ENCODE results near the gene ALOX15.

The ALOX15 gene

DNA sequence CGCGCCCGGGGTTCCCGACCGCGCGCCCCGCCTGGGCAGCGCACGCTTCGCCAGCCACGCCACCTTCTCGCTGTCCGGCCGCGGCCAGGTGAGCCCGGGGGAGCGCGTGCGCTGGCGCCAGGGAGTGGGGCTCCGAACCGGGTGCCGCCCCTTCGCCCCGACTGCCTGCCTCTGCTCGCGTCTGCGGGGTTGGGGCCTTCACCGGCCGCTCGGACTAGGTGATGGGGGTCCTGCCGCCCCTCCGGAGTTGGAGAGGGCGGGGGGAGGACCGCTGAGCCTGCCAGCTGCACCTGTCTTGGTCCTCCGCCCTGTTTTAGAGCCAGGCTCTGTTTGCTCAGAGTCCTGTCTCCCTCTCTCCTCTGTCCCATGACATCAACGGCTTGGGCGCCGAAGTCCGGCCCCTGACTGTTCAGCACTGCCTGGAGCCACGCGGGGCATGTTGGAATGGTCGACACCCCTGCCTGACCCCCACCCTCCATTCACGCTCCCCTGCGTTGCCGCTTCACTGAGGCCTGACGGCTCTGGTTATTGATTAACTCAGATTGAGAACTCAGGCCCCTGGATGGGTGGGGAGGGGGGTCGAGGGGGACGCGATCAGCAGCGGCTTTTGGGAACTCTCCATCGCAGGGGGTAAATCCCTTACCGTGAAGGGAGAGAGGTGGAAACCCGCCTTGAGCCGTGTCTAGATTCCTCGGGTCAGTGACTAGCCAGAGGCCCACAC is 56.4 kb downstream of the ALOX15 start:
- no peaks in the 10 kb centered on the region for H3K9me3 ChIP-seq (ENCODE audit: control insufficient read depth, insufficient read depth, low read length)
- no peaks in the 10 kb centered on the region for H3K9me2 ChIP-seq (replicated peaks; ENCODE audit: control insufficient read depth, low read length)
- no peaks in the 10 kb centered on the region for H3K4me1 ChIP-seq (ENCODE audit: control insufficient read depth, low read length)
- no peak overlapping the region for H3K27ac ChIP-seq (ENCODE audit: low read depth, low read length)
- no peak overlapping the region for H3K4me2 ChIP-seq (ENCODE audit: low read length)
- no peak overlapping the region for H3K4me3 ChIP-seq (ENCODE audit: low read length)
- TF ChIP-seq EZH2phosphoT487 (IDR thresholded peaks at IDR 0.05; ENCODE audit: borderline replicate concordance, low read length), result no peak
- TF ChIP-seq, protein P1, sequence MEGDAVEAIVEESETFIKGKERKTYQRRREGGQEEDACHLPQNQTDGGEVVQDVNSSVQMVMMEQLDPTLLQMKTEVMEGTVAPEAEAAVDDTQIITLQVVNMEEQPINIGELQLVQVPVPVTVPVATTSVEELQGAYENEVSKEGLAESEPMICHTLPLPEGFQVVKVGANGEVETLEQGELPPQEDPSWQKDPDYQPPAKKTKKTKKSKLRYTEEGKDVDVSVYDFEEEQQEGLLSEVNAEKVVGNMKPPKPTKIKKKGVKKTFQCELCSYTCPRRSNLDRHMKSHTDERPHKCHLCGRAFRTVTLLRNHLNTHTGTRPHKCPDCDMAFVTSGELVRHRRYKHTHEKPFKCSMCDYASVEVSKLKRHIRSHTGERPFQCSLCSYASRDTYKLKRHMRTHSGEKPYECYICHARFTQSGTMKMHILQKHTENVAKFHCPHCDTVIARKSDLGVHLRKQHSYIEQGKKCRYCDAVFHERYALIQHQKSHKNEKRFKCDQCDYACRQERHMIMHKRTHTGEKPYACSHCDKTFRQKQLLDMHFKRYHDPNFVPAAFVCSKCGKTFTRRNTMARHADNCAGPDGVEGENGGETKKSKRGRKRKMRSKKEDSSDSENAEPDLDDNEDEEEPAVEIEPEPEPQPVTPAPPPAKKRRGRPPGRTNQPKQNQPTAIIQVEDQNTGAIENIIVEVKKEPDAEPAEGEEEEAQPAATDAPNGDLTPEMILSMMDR (IDR thresholded peaks at IDR 0.05; ENCODE audit: low read depth, low read length, poor library complexity, severe bottlenecking), result no peak
- H3K79me2 ChIP-seq (ENCODE audit: control insufficient read depth, low read length), result no peaks in the 10 kb centered on the region
- H3K27me3 ChIP-seq (ENCODE audit: control insufficient read depth, low read length), result peaks cover 35% of the 10 kb centered on the region
- H4K20me1 ChIP-seq (ENCODE audit: control insufficient read depth, insufficient read depth, low read depth, low read length), result no peaks in the 10 kb centered on the region
- no peaks in the 10 kb centered on the region for H3F3A ChIP-seq (ENCODE audit: control insufficient read depth, insufficient read depth)
- H3K36me3 ChIP-seq (ENCODE audit: control insufficient read depth, low read length), result no peaks in the 10 kb centered on the region

DNA sequence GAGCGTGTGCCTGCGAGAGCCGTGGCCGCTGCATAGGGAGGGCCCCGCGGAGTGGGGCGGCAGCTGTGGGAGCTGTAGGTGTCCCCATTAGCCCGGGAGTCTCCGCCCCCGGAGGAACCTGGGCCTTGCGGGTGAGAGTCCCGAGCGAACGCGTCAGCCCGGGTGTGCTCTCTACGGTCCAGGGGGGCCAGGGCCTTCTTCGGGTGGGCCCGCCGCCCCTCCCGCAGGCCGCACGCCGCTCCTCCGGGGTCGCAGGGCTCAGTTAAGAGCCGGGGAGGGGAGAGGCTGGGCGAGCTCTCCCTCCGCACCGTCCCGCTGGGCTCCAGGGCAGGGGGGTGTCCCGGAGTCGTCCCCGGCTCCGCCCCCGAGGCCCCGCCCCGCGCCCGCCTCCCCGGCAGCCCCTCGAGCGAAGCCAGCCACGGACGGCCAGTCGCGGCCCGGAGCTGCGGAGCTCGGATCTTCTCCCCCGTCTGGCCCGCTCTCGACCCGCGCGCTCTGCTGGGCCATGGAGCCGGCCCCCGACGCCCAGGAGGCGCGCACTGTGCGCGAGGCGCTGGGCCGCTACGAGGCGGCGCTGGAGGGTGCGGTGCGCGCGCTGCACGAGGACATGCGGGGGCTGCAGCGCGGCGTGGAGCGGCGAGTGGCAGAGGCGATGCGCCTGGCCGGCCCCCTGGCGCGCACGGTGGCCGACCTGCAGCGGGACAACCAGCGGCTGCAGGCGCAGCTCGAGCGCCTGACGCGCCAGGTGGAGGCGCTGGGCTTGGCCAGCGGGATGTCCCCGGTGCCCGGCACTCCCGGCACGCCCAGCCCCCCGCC is 57.2 kb downstream of the ALOX15 start, which contains the start of gene SMTNL2:
Gene SMTNL2, plus strand, starts transcription at position 429 of the 816 bp plus-strand sequence. Its CDS starts 77 bp downstream, at position 506.
- Histone ChIP-seq H3F3A (ENCODE audit: control insufficient read depth, insufficient read depth) (no peaks in the 10 kb centered on the region), H3K4me1 (ENCODE audit: control insufficient read depth, low read length) (no peaks in the 10 kb centered on the region), H3K9me3 (ENCODE audit: control insufficient read depth, insufficient read depth, low read length) (no peaks in the 10 kb centered on the region), H3K79me2 (ENCODE audit: control insufficient read depth, low read length) (no peaks in the 10 kb centered on the region), H3K4me3 (ENCODE audit: low read length) (no peak within 1 kb of the TSS), H3K4me2 (ENCODE audit: low read length) (no peak within 1 kb of the TSS), H4K20me1 (ENCODE audit: control insufficient read depth, insufficient read depth, low read depth, low read length) (no peaks in the 10 kb centered on the region), H3K27me3 (ENCODE audit: control insufficient read depth, low read length) (peaks cover 35% of the 10 kb centered on the region), H3K27ac (ENCODE audit: low read depth, low read length) (no peak within 1 kb of the TSS), H3K36me3 (ENCODE audit: control insufficient read depth, low read length) (no peaks in the 10 kb centered on the region), H3K9me2 (replicated peaks; ENCODE audit: control insufficient read depth, low read length) (no peaks in the 10 kb centered on the region)
- TF ChIP-seq, protein P1 (IDR thresholded peaks at IDR 0.05; ENCODE audit: low read depth, low read length, poor library complexity, severe bottlenecking), result no peak
- TF ChIP-seq EZH2phosphoT487 (IDR thresholded peaks at IDR 0.05; ENCODE audit: borderline replicate concordance, low read length), result no peak

DNA sequence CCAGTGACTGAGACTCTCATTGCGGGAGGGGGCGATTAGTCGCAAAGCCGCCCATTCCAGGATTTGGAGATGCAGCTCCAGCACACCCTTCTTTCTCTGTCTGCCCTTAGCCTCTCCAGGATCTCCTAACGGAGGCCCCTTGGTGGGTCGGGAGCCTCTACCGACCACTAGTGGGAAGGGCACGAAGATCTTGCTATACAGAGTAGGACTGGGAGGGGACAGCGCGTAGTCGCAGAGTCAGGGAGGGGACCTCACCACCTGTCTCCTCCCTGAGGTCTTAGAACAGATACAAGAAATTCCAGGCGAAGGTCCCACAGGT is 57.7 kb downstream of the ALOX15 start:
- Histone ChIP-seq H3K79me2 (ENCODE audit: control insufficient read depth, low read length) (no peaks in the 10 kb centered on the region), H3K4me3 (ENCODE audit: low read length) (no peak overlapping the region), H3K9me3 (ENCODE audit: control insufficient read depth, insufficient read depth, low read length) (no peaks in the 10 kb centered on the region), H3K9me2 (replicated peaks; ENCODE audit: control insufficient read depth, low read length) (no peaks in the 10 kb centered on the region), H3K36me3 (ENCODE audit: control insufficient read depth, low read length) (no peaks in the 10 kb centered on the region), H3K27me3 (ENCODE audit: control insufficient read depth, low read length) (peaks cover 35% of the 10 kb centered on the region), H4K20me1 (ENCODE audit: control insufficient read depth, insufficient read depth, low read depth, low read length) (no peaks in the 10 kb centered on the region), H3F3A (ENCODE audit: control insufficient read depth, insufficient read depth) (no peaks in the 10 kb centered on the region), H3K4me2 (ENCODE audit: low read length) (no peak overlapping the region), H3K27ac (ENCODE audit: low read depth, low read length) (no peak overlapping the region), H3K4me1 (ENCODE audit: control insufficient read depth, low read length) (no peaks in the 10 kb centered on the region)
- TF ChIP-seq, protein P1 (IDR thresholded peaks at IDR 0.05; ENCODE audit: low read depth, low read length, poor library complexity, severe bottlenecking), result peak; percentile 39
- no peak for TF ChIP-seq EZH2phosphoT487 (IDR thresholded peaks at IDR 0.05; ENCODE audit: borderline replicate concordance, low read length)
